GM12873 (cell line): ENCODE measurements around the gene DARS2.

Experiments
- CTCF ChIP-seq: IDR thresholded peaks from 2 replicates; pipeline ENCODE4 v1.5.1; 2012; ENCODE audit warnings: low read depth, mild to moderate bottlenecking, moderate library complexity, low read length, control low read depth; ENCODE audit not compliant: insufficient read depth; ENCODE audit errors: missing control alignments

The DARS2 gene

GRCh38 chr1:173865468-173866164 is 41.1 kb downstream of the DARS2 start:
- no peak for TF ChIP-seq CTCF

GRCh38 chr1:173866413-173867115 is 42.1 kb downstream of the DARS2 start:
- no peak for TF ChIP-seq CTCF

GRCh38 chr1:173867141-173867752 is 42.8 kb downstream of the DARS2 start:
- no peak for TF ChIP-seq CTCF

GRCh38 chr1:173867753-173868265 is 43.3 kb downstream of the DARS2 start, which contains the start of gene GAS5:
Gene GAS5, minus strand, starts transcription at chr1:173867989.
- TF ChIP-seq CTCF, result no peak

- TF ChIP-seq CTCF, result no peak
Measured at GRCh38 chr1:173868266-173869020, 44.0 kb downstream of the DARS2 start, which contains the start of gene ZBTB37. Gene ZBTB37, plus strand, starts transcription at chr1:173868380. Its CDS starts 1,846 bp downstream, at chr1:173870226.

GRCh38 chr1:173869021-173869359 is 44.5 kb downstream of the DARS2 start:
- no peak for TF ChIP-seq CTCF
